ENCODE data around the gene GUCA2A.

GUCA2A gene

DNA sequence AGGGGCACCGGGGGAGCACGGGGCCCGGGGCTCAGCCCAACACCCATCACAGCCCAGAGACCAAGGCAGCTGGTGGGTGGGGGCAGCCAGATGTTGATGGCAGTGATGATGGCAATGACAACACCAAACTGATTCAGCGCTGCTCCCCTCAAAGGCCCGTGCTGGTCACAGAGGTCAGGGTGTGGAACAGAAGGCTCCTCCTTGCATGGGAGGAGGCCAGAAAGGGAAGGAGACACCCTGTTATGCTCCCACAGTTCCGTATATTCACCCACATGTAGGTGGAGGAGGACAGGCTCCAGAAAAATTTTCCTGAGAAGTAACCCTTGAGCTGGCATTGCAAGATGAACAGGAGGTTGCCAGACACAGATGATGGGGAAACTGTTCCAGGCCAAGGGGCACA lies 10.9 kb downstream of the GUCA2A start:
- no peak for DNase-seq (ENCODE audit: low spot score)

DNA sequence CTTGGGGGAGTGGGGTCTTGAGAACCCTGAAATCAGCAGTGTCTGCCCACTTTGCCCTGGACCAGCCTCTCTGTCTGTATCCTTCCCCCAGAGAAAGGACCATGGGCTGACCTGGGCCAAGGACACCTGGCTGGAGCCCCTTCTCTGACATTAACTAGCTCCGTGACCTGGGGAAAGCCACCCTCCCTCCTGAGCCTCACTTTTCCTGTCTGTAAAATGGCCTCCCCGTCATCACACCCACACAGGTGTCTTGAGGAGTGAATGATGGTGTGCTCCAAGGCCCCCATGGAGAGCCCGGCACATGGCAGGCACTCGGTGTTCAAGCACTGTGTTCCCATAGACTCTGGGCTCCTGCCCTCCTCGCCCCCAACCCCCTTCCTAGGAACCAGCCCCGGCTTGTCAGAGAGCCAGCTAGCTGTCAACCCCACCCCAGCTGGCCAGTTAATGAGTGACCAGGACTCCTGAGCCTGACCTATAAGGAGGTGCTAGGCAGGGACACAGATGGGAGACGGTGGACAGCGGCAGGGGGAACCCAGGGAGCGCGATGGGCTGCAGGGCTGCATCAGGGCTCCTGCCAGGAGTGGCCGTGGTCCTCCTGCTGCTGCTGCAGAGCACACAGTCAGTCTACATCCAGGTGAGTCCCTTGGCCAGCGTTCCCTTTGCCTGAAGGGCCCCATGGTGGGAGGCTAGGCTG lies 11.5 kb downstream of the GUCA2A start, which contains the start of gene GUCA2B:
GUCA2B (plus strand) TSS at position 504 of the 694 bp plus-strand sequence; CDS start at position 545, 41 bp downstream.
- no peak for DNase-seq (ENCODE audit: low spot score)

DNA sequence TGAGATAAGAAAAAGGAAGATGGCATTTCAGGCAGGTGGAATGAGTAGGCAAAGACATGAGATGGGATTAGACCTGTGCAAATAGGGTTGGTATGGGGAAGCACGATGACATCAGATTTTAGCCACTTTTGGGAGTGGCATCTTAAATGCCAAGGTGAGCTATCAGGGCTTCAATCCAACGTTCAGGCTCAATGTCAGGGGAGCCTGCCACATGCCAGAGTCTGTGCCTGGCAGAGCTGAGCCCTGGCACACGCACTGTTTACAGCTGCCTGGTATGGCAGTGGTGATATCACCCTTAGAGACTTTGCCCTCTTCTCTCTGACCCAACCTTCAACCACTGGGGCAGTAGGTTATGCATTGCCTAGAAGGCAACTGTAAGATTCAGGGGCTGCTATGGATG lies 12.4 kb downstream of the GUCA2A start:
- no peak for DNase-seq (ENCODE audit: low spot score)

DNA sequence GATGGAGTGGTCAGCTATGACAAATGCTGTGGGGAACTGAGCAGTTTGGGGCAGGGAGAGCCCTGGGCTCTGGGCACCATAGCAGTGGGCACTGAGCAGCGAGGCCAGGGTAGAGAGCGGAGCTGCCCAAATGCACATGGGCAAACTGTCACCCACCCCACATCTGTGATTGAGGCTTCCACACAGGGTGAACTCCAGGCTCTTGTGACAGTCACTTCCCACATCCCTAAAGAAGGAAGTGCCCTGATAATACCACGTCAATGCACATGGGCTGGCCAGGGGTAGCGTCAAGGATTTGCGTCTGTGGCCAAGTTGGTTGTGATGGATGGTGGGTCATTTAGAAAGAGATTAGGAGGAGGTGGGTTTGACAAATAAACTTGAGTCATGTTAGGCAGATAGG lies 13.9 kb downstream of the GUCA2A start:
- no peak for DNase-seq (ENCODE audit: low spot score)

DNA sequence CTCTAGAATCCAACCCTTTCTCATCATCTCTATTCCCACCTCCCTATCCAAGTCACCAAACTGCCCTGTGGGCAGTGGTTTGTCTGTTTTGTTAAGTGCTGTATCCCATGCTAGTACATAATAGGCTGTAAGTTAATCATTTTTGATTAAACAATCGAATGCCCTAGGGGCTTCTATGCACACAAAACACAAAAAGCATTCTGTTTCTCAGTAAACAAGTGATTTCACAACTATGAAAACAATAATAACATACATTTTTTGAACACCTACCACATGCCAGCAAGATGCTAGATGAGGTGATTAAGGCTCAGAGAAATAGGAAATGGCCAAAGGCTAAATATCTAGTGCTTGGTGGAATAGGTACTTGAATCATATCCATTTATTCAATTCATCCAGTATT lies 16.4 kb downstream of the GUCA2A start:
- no peak for DNase-seq (ENCODE audit: low spot score)

DNA sequence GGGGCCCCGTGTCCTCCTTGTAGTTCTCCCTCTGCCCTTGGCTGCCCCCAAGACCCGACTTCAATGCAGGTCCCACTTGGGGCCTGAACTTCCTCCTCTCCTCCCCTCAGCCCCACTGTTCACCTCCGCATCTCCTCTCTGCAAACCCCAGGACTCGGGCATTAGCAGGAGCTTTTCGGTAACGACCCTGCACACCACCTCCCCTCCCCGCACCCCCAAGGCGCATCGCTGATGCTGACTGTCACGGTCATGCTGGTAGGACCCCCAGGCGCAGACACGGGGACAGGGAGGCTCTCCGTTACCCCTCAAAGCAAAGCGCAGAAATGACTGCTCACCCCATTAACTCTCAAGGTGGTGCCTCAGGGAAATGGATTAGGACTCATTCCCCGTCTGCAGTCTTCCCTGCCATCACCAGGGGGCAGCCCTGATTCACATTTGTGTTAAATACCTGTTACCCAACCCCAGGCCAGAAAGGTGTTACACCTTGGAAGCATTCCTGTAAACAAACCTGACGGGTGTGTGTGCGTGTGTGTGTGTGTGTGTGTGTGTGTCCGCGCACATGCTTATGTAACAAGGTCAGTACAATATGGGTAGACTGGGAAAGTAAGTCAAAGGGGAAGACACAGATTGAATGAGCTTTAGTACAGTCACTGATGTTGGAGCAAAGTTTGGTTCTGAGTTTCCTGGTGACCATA lies 17.8 kb downstream of the GUCA2A start:
- peak; percentile 81 for DNase-seq (ENCODE audit: low spot score)

DNA sequence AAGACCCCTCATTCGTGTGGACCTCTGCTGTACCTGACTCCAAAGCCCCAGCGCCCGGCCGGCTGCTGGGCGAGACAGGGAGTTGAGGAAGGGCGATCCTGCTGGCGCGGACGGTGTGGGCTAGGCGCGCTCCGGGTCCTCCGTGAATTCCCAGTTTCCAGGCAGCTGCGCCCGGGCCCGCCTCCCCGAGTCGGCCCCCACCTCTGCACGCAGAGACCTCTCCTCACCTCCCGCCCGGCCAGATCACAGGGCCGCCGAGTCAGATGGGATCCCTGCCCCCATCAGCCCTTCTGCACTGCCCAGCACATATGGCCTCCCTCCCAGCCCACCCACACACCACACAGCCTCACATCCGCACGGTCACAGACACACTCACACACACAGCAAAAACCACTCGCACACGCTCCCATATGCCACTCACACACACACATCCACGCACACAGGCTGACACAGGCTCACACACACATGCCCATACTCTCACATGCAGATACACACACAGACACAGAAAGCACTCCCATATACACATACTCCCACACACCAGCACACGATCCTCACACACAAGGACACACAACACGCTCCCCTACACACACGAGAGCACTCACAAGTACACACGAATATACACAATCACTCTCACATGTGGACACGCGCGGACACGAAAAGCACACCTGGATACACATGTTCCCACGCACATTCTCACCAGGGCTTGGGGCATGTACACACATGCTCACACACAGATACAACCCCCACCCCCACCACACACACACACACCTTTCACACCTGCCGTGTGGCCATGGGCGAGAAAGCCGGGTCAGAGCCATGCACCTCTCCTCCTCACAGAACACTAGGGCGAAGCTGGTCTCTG lies 18.6 kb downstream of the GUCA2A start:
- DNase-seq (ENCODE audit: low spot score) = no peak

DNA sequence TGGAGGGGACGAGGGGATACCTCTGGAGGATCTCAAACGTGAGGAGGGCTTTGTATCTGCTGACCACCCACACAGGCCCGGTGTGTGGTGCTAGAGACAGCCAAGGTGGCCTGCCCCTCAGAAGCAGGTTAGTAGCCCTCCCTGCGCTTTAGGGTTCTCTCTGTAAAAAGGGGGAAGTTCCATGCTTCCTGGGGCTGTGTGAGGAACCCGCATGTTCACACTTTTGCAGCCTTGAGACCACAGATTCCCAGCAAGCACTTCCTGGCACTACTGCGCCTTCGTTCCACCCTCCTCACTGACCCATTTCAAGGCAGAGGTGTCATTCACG lies 19.2 kb downstream of the GUCA2A start:
- DNase-seq (ENCODE audit: low spot score) = no peak

DNA sequence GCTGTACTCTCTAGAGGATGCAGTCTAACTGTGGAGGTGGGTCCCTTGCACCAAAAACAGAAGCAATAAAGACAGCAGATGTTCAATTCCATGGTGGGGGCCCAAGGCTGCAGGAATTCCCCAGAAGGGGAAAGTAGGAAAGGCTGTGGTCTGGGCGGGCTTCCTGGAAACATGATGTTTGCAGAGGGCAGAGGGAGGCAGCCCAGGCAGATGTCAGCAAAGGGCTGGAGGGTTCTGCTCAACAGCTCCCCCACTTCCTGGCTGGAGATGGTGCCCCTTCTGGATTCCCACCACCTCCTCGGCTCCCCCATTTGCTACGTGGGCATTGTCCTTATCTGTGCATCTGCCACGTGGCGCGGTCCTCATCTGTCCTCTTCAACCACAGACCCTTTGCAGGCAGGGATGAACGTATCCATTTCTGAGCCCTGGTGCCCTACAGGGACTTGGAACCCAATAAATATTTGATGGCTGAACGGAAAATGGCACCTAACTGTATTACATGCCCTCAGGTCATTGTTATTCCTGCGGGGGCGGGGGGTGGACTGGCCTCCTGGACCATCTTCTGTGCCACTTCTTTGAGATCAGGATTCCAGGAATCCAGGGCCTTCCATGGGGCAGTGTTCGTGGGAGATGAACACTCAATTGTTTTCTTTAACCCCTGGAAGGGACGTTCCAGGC lies 19.7 kb downstream of the GUCA2A start:
- DNase-seq (ENCODE audit: low spot score) = no peak

DNA sequence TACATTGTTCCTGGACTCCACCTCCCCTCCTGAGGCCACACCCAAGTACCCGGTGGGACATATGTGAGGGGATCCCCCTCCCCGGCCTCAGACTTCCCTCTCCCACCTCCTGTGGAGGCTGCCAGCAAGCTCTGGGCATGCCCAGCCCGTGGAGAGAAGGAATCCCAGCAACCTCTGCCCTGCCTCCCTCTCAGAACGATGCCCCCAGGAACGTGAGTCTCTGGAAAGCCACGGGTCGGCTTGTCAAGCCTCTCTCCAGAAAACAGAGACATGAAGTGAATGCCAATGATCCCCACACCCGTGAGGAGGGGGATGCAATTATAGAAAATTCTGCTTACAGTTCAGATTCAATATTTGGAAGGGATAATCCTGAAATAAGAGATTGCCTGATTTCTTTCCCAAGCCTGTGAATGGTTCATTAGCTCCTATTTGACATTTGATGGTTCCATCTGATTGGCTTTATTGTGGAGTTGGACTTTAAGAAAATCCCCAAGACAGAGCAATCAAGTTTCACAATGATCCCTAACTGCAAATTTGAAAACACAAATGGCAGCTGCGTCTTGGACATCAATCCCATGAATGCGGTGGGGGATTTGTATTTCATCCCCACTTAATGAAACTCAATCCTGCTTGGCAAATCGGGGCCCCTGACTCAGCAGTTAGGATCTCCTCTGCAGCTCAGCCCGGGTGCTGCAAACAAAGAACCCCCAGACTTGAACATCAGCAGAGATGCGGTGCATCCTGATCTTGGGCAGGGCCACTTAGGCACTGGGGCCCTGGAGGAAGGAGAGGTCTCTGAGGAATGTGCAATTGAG lies 20.4 kb downstream of the GUCA2A start:
- DNase-seq (ENCODE audit: low spot score) = no peak

DNA sequence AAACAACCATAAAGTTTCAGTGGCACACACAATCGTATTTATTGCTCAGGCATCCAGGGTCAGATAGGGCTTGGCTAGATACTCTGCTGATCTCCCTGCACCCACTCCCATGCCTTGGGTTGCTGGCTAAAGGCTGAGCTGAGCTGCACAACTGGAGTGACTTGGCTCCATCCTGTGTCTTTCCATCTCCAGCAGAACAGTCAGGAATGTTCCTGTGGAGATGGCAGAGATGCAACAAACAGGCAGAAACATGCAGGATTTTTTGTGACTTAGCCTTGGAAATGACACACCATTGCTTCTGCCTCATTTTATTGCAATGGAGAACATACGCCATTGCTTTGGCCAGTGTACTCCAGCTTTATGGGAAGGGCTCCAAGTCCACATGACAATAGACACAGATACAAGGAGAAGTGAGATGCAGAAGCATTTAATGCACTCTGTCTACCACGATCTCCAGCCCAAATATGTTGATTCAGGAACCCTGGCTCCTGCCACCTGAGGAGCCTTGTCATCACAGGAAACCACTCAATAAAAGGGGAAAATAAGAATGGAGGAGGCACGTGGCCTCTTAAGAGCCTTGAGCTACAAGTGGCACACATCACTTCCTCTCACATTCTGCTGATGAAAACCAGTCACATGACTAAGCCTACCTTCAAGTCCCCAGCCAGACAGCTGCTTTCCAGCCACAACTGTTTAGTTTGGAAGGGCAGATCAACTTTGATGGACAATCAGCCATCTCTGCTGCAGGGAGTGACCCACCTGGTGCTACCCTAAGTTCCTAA lies 21.5 kb downstream of the GUCA2A start:
- no peak for DNase-seq (ENCODE audit: low spot score)

DNA sequence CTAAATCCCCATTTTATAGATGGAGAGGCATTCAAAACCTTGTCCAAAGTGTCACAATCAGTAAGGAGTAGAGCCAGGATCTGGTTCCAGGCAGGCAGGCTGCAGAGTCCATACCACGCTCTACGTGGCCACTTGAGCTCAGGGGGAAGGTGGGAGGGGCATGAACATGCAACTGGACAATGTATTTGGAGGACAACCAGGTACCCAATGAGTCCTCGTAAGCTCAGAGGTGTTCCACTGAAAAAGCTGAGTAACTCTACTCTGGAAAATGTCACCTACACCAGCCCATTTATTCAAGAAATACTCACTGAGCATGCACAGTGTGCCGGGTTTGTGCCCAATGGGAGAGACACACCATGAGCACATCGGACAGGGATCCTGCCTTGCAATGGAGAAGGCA lies 22.6 kb downstream of the GUCA2A start:
- no peak for DNase-seq (ENCODE audit: low spot score)

DNA sequence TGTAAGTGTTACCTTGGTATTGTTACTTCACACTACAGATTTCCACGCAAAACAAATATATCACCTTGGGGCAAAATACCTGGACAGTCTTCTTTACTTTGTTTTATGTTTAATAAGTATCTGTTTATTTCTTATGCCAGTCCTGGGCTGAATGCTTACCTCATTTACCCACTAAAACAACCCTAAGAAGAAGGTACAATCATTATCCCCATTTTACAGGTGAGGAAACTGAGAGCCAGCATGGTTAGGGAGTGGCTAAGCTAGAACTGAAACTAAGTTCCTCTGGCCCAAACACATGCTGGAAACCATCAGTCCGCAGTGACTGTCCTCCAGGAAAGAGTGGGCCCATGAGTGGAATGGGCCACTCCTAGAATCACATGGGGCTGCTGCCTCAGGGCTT lies 24.4 kb downstream of the GUCA2A start:
- DNase-seq (ENCODE audit: low spot score) = no peak

DNA sequence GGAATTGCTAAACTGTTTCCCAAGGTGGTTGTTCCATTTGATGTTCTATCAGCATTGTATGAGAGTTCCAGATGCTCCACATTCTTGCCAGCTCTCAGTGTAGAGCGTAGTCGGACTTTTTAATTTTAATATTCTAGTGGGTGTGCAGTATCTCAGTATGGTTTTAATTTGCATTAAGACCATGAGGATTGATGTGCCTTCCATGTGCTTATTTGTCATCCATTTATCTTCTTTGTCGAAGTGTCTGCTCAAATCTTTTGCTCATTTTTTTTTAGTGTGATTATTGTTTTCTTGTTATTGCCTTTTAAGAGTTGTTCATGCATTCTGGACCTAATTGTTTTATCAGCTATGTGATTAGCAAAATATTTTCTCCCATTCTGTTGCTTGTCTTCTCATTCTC lies 25.1 kb downstream of the GUCA2A start:
- DNase-seq (ENCODE audit: low spot score) = no peak

DNA sequence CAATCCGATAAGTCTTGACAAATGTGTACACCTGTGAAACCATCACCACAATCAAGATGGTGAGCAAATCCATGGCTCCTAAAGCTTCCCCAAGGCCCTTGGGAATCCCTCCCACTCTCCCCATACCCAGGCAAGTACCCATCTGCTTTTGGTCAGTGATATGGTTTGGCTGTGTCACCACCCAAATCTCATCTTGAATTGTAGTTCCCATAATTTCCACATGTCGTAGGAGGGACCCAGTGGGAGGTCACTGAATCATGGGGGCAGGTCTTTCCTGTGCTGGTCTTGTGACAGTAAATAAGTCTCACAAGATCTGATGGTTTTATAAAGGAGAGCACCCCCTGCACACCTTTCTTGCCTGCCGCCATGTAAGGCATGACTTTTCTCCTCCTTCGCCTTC lies 26.0 kb downstream of the GUCA2A start:
- no peak for DNase-seq (ENCODE audit: low spot score)

DNA sequence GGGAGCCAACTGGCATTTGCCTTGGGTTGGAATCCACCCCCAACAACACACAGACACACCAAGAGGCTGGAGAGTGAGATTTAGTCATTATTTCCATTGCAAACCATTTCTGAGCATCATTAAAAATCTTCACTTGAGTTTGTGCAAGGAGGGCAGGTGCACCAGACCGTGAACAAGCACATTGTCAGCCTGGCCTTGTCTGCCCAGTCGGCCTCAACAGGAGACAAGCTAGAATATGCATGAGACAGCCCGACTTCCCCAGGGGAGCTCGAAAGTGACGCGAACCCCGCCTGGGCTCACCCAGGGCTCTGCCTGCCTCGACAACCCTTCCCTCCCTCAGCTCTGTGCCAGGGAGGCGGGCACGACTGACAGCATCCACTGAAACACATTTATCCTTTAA lies 26.8 kb downstream of the GUCA2A start:
- DNase-seq (ENCODE audit: low spot score) = no peak

DNA sequence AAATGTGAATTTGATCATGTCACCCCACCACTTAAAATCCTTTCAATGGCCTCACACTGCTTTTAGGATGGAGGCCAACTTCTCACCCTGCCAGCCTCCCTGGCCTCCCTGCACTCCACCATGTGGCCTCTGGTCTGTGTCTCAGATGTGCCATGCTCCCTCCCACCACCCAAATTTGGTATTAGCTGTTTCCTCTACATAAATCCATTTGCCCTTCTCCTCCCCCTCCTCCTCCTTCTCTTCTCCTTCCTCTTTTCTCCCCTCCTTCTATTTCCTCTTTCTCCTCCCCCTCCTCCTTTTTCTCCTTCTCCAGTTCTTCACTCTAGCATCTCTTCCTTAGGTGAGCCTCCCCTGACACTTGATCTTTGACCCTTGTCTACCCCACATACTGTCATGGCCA lies 28.1 kb downstream of the GUCA2A start:
- DNase-seq (ENCODE audit: low spot score) = no peak

DNA sequence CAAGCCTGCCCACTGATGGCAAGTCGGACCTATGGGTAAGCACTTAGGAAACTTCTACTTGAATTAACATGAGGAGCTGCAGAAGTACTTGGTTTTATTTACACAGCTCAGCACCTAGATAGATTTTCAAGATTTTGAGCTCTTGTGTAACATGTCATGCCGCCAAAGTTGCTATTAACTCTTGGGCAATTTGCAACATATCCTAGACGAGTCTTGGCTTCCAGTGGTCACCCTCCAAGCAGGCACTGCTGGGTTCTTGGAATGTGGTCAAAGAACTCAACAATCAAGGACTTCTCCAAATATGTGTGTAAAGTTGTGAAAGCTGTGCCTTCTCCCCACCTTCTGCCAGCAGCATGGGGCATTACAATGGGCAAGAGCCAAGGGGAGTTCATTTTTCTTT lies 29.1 kb downstream of the GUCA2A start:
- DNase-seq (ENCODE audit: low spot score) = no peak

DNA sequence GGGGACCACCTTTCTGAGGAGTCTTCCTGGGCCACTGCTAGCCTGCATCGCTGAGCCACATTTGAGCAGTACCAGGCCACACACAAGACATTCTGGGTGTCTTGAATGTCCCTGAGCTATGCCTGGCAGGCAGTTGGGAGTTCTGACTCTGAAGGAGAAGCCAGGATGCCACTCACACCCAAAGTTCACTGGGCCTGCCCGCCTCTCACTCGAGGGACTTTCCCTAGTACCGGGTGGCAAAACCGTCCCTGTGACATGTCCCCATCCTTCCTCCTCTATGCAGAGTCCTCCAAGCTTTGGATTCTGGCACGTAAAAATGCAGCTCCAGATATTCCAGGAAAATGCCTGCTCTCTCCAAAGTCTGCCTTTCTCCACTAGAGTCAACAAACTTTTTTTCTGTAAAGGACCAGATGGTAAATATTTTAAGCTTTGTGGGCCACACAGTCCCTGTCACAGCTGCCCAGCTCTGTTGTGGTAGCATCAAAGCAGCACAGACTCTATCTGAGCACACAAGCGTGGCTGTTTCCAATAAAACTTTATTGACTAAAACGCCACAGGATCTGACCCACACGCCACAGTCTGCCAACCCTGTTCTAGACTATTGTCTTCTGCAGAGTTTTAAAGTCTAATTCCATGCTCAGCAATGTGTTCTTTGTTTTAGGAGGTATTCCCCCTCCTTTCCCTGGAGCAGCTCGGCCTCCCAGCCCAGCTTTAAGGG lies 30.6 kb downstream of the GUCA2A start:
- DNase-seq (ENCODE audit: low spot score) = no peak

DNA sequence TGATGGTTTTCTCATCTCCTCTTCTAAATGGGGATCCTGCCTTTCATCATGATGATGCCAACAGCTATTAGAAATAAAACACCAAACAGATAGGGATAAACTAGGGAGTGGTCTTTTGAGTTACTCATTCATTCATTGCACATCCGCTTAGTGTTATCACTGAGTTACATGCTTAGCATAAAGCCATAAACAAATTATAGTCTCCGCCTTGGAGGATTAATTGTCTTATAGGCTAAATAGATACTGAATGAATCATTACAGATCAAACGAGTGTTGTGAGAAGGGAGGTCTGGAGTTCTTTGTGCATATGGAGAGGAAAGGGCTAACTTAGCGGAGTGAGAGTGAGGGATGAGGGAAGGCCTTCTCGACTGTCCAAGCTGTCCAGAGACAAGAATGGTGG lies 31.2 kb downstream of the GUCA2A start:
- no peak for DNase-seq (ENCODE audit: low spot score)

Measured in GM03348 (cell line).